ENCODE results near the gene CCDC102B. TPM values are rescaled to one million over a fixed set of nuclear protein-coding genes. Genes with fewer than 3 reads are reported as not detected.

Gene CCDC102B
- total RNA-seq, 1 experiment from 2014 or later, result 0.92 TPM

GRCh38 chr18:68992719-68993482 lies 195.0 kb downstream of the CCDC102B start:
- H3K4me3 ChIP-seq (ENCODE audit: low read depth in 2 of 2, low read length in 2 of 2), result no peak overlapping the region
- no peaks in the 10 kb centered on the region for H3K36me3 ChIP-seq (ENCODE audit: control insufficient read depth, insufficient read depth, low read length)
- H3K4me1 ChIP-seq (ENCODE audit: control insufficient read depth, insufficient read depth, low read length), result no peaks in the 10 kb centered on the region
- ChIA-PET CTCF (no interaction called here), POLR2A (no interaction called here)
- DNase-seq (ENCODE audit: low read depth, low spot score) (no peak), ATAC-seq (no peak)
- no peaks in the 10 kb centered on the region for H3K27me3 ChIP-seq (ENCODE audit: control insufficient read depth, insufficient read depth, low read length)
- H3K9me3 ChIP-seq (ENCODE audit: control insufficient read depth, insufficient read depth, low read depth, low read length), result no peaks in the 10 kb centered on the region
- TF ChIP-seq REST (IDR thresholded peaks at IDR 0.05; ENCODE audit: insufficient read depth in 1 of 2, low read depth in 2 of 2, low read length in 1 of 2) (no peak), SIN3A (IDR thresholded peaks at IDR 0.05; ENCODE audit: borderline replicate concordance, insufficient read depth, low read depth, low read length) (no peak), CTCF (IDR thresholded peaks at IDR 0.05) (no peak), POLR2AphosphoS5 (IDR thresholded peaks at IDR 0.05; ENCODE audit: low read depth, low read length) (no peak), TCF7L2 (IDR thresholded peaks at IDR 0.05; ENCODE audit: low read depth, low read length) (no peak)
- in situ Hi-C loops (cut with HindIII; ENCODE audit: low pct_unique_long_range_greater_than_20kb, low sequenced_read_pairs) (no loop called here), intact Hi-C loops (cut with micrococcal nuclease; ENCODE audit: unreplicated experiment) (no loop called here)
- no TSS peak for BruUV-seq (replicated peaks)
- no peak overlapping the region for H3K27ac ChIP-seq (ENCODE audit: low read length)

- H3K27me3 ChIP-seq (ENCODE audit: control insufficient read depth, insufficient read depth, low read length), result no peaks in the 10 kb centered on the region
- ChIA-PET CTCF (no interaction called here), POLR2A (no interaction called here)
- intact Hi-C loops (cut with micrococcal nuclease; ENCODE audit: unreplicated experiment) (no loop called here), in situ Hi-C loops (cut with HindIII; ENCODE audit: low pct_unique_long_range_greater_than_20kb, low sequenced_read_pairs) (no loop called here)
- H3K36me3 ChIP-seq (ENCODE audit: control insufficient read depth, insufficient read depth, low read length), result no peaks in the 10 kb centered on the region
- DNase-seq (ENCODE audit: low read depth, low spot score), result no peak
- H3K27ac ChIP-seq (ENCODE audit: low read length), result no peak overlapping the region
- no peaks in the 10 kb centered on the region for H3K4me1 ChIP-seq (ENCODE audit: control insufficient read depth, insufficient read depth, low read length)
- H3K4me3 ChIP-seq (ENCODE audit: low read depth in 2 of 2, low read length in 2 of 2), result no peak overlapping the region
- no peak for ATAC-seq
- no TSS peak for BruUV-seq (replicated peaks)
- TF ChIP-seq CTCF (IDR thresholded peaks at IDR 0.05) (no peak), TCF7L2 (IDR thresholded peaks at IDR 0.05; ENCODE audit: low read depth, low read length) (no peak), POLR2AphosphoS5 (IDR thresholded peaks at IDR 0.05; ENCODE audit: low read depth, low read length) (no peak), SIN3A (IDR thresholded peaks at IDR 0.05; ENCODE audit: borderline replicate concordance, insufficient read depth, low read depth, low read length) (no peak), REST (IDR thresholded peaks at IDR 0.05; ENCODE audit: insufficient read depth in 1 of 2, low read depth in 2 of 2, low read length in 1 of 2) (no peak)
- no peaks in the 10 kb centered on the region for H3K9me3 ChIP-seq (ENCODE audit: control insufficient read depth, insufficient read depth, low read depth, low read length)
These were observed 197.8 kb downstream of the CCDC102B start for GRCh38 chr18:68995675-68996074.

Data from Panc1 (cell line).